Measurements from ENCODE around the gene SLC16A6. TPM values are rescaled to one million over a fixed set of nuclear protein-coding genes. Genes with fewer than 3 reads are reported as not detected.

The SLC16A6 gene
- total RNA-seq, 1 donor from 2014 or later: 0.08 TPM

GRCh38 chr17:68322630-68323029 lies 31.7 kb upstream of the SLC16A6 start:
- DNase-seq: no peak
- Histone ChIP-seq H3K4me3 (no peak overlapping the region), H3K36me3 (no peaks in the 10 kb centered on the region), H3K4me1 (peaks cover 19% of the 10 kb centered on the region), H3K9me3 (replicated peaks) (no peaks in the 10 kb centered on the region), H3K27ac (replicated peaks) (no peak overlapping the region), H3K27me3 (ENCODE audit: low read depth) (no peaks in the 10 kb centered on the region)
- intact Hi-C loops (cut with micrococcal nuclease): no loop called here
- TF ChIP-seq CTCF (IDR thresholded peaks at IDR 0.05; ENCODE audit: borderline replicate concordance): no peak

GRCh38 chr17:68321556-68321954 lies 30.6 kb upstream of the SLC16A6 start:
- no peak for TF ChIP-seq CTCF (IDR thresholded peaks at IDR 0.05; ENCODE audit: borderline replicate concordance)
- Histone ChIP-seq H3K9me3 (replicated peaks) (no peaks in the 10 kb centered on the region), H3K4me1 (peaks cover 19% of the 10 kb centered on the region), H3K4me3 (no peak overlapping the region), H3K27me3 (ENCODE audit: low read depth) (no peaks in the 10 kb centered on the region), H3K27ac (replicated peaks) (no peak overlapping the region), H3K36me3 (no peaks in the 10 kb centered on the region)
- no peak for DNase-seq
- intact Hi-C loops (cut with micrococcal nuclease): no loop called here

GRCh38 chr17:68320943-68321555 lies 30.1 kb upstream of the SLC16A6 start:
- DNase-seq: no peak
- no peaks in the 10 kb centered on the region for H3K36me3 ChIP-seq
- TF ChIP-seq CTCF (IDR thresholded peaks at IDR 0.05; ENCODE audit: borderline replicate concordance): no peak
- no peak overlapping the region for H3K27ac ChIP-seq (replicated peaks)
- no peak overlapping the region for H3K4me3 ChIP-seq
- no peaks in the 10 kb centered on the region for H3K9me3 ChIP-seq (replicated peaks)
- peaks cover 19% of the 10 kb centered on the region for H3K4me1 ChIP-seq
- intact Hi-C loops (cut with micrococcal nuclease): no loop called here
- no peaks in the 10 kb centered on the region for H3K27me3 ChIP-seq (ENCODE audit: low read depth)

- no peak for DNase-seq
- Histone ChIP-seq H3K36me3 (no peaks in the 10 kb centered on the region), H3K4me1 (peaks cover 19% of the 10 kb centered on the region), H3K27ac (replicated peaks) (no peak overlapping the region), H3K9me3 (replicated peaks) (no peaks in the 10 kb centered on the region), H3K4me3 (no peak overlapping the region), H3K27me3 (ENCODE audit: low read depth) (no peaks in the 10 kb centered on the region)
- no peak for TF ChIP-seq CTCF (IDR thresholded peaks at IDR 0.05; ENCODE audit: borderline replicate concordance)
- intact Hi-C loops (cut with micrococcal nuclease): no loop called here
Measured at GRCh38 chr17:68320311-68320865, 29.5 kb upstream of the SLC16A6 start.

GRCh38 chr17:68319410-68320162 lies 28.7 kb upstream of the SLC16A6 start:
- no peak for TF ChIP-seq CTCF (IDR thresholded peaks at IDR 0.05; ENCODE audit: borderline replicate concordance)
- Histone ChIP-seq H3K27me3 (ENCODE audit: low read depth) (no peaks in the 10 kb centered on the region), H3K27ac (replicated peaks) (no peak overlapping the region), H3K36me3 (no peaks in the 10 kb centered on the region), H3K9me3 (replicated peaks) (no peaks in the 10 kb centered on the region), H3K4me1 (peaks cover 19% of the 10 kb centered on the region), H3K4me3 (no peak overlapping the region)
- intact Hi-C loops (cut with micrococcal nuclease): no loop called here
- DNase-seq: no peak
